ENCODE data around the gene S100A12. TPM values are rescaled to one million over a fixed set of nuclear protein-coding genes. Genes with fewer than 3 reads are reported as not detected.

The S100A12 gene
- total RNA-seq, 1 experiment from 2014 or later, result not detected

- TF ChIP-seq, protein P1, sequence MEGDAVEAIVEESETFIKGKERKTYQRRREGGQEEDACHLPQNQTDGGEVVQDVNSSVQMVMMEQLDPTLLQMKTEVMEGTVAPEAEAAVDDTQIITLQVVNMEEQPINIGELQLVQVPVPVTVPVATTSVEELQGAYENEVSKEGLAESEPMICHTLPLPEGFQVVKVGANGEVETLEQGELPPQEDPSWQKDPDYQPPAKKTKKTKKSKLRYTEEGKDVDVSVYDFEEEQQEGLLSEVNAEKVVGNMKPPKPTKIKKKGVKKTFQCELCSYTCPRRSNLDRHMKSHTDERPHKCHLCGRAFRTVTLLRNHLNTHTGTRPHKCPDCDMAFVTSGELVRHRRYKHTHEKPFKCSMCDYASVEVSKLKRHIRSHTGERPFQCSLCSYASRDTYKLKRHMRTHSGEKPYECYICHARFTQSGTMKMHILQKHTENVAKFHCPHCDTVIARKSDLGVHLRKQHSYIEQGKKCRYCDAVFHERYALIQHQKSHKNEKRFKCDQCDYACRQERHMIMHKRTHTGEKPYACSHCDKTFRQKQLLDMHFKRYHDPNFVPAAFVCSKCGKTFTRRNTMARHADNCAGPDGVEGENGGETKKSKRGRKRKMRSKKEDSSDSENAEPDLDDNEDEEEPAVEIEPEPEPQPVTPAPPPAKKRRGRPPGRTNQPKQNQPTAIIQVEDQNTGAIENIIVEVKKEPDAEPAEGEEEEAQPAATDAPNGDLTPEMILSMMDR (conservative IDR thresholded peaks at IDR 0.05; ENCODE audit: low read depth, low read length), result no peak
- no peak for TF ChIP-seq EZH2 (IDR thresholded peaks at IDR 0.05; ENCODE audit: low read length, unreplicated experiment)
- no peak for TF ChIP-seq EZH2phosphoT487 (IDR thresholded peaks at IDR 0.05; ENCODE audit: borderline replicate concordance, low read length)
- Histone ChIP-seq H2AFZ (ENCODE audit: low read length) (no peak overlapping the region), H3K9me2 (replicated peaks; ENCODE audit: low read length) (no peaks in the 10 kb centered on the region), H3K36me3 (ENCODE audit: low read depth, low read length) (no peaks in the 10 kb centered on the region), H3K4me3 (ENCODE audit: low read length) (no peak overlapping the region), H4K20me1 (ENCODE audit: low read length) (no peaks in the 10 kb centered on the region), H3F3A (ENCODE audit: low read length, unreplicated experiment) (no peaks in the 10 kb centered on the region), H3K9me3 (ENCODE audit: low read length) (no peaks in the 10 kb centered on the region), H3K27ac (ENCODE audit: low read length) (no peak overlapping the region), H3K27me3 (ENCODE audit: low read length) (peaks cover 97% of the 10 kb centered on the region), H3K9ac (ENCODE audit: low read length) (no peak overlapping the region), H3K4me2 (ENCODE audit: low read length) (no peak overlapping the region), H3K4me1 (ENCODE audit: insufficient read depth, low read length) (no peaks in the 10 kb centered on the region), H3K79me2 (ENCODE audit: low read length) (no peaks in the 10 kb centered on the region)
- ATAC-seq (no peak; the same call in 1 of the 2 replicates), DNase-seq (no peak)
- intact Hi-C loops (cut with micrococcal nuclease), result no loop called here
- BruUV-seq (replicated peaks), result no TSS peak
- ChIA-PET CTCF (no interaction called here), POLR2A (ENCODE audit: unreplicated experiment) (no interaction called here)
Observed at GRCh38 chr1:153343811-153344717, 31.4 kb downstream of the S100A12 start.

DNA sequence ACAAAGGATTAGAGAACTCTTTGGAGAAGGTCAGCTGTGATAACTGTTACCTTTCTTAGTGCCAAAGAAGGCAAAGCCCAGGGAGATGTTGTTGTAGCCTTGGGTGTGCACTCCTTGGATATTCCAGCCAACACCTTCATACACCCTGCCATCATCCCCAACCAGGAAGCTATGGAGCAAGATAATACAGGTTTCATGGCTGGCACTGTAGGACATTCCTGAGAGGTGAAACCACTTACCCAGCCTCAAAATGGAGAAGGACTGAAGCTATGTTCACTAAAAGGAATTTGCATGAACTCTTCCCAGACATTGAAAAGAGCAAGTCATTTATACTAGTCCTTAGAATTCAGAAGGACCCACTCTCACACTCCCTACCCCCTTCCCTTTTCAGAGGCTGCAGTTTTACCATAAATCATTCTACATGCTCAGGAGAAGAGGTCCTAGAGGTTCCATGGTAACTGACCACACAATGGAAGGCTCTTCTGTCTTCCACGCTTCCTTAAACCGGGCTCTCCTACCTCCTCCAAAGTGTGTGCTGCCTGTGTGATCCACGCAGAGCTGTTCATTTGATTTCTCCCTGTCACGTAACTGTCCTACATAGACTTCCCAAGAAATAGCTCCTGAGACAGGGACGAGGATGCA is 32.3 kb downstream of the S100A12 start:
- Histone ChIP-seq H3K79me2 (ENCODE audit: low read length) (no peaks in the 10 kb centered on the region), H3K4me1 (ENCODE audit: insufficient read depth, low read length) (no peaks in the 10 kb centered on the region), H3K4me3 (ENCODE audit: low read length) (no peak overlapping the region), H3K9me2 (replicated peaks; ENCODE audit: low read length) (no peaks in the 10 kb centered on the region), H4K20me1 (ENCODE audit: low read length) (no peaks in the 10 kb centered on the region), H3K27me3 (ENCODE audit: low read length) (peaks cover 97% of the 10 kb centered on the region), H3K4me2 (ENCODE audit: low read length) (no peak overlapping the region), H3K36me3 (ENCODE audit: low read depth, low read length) (no peaks in the 10 kb centered on the region), H3K27ac (ENCODE audit: low read length) (no peak overlapping the region), H3K9ac (ENCODE audit: low read length) (no peak overlapping the region), H3F3A (ENCODE audit: low read length, unreplicated experiment) (no peaks in the 10 kb centered on the region), H3K9me3 (ENCODE audit: low read length) (no peaks in the 10 kb centered on the region), H2AFZ (ENCODE audit: low read length) (no peak overlapping the region)
- DNase-seq (no peak), ATAC-seq (no peak)
- TF ChIP-seq, protein P1 (conservative IDR thresholded peaks at IDR 0.05; ENCODE audit: low read depth, low read length), result no peak
- TF ChIP-seq EZH2 (IDR thresholded peaks at IDR 0.05; ENCODE audit: low read length, unreplicated experiment), result no peak
- no peak for TF ChIP-seq EZH2phosphoT487 (IDR thresholded peaks at IDR 0.05; ENCODE audit: borderline replicate concordance, low read length)
- ChIA-PET POLR2A (ENCODE audit: unreplicated experiment) (no interaction called here), CTCF (interaction anchor here (0.7 kb wide), 1 partner anchor 1191 kb away, joined by 4 read pairs; no protein-coding TSS in a partner anchor)
- no TSS peak for BruUV-seq (replicated peaks)
- intact Hi-C loops (cut with micrococcal nuclease), result no loop called here
